ENCODE results near the gene C1R.
A peak's percentile ranks its signal among the peaks of the same experiment; 100 is the strongest.

C1R gene

GRCh38 chr12:7129287-7129871 is 37.1 kb upstream of the C1R start:
- Histone ChIP-seq H3K4me1 (peaks cover 0 to 27% (median 19%) of the 10 kb centered on the region in 4 donors), H3K27ac (peak overlapping the region; percentile 76 to 77), H3K4me3 (peak overlapping the region; percentile 57), H3K9me3 (no peaks in the 10 kb centered on the region), H3K27me3 (no peaks in the 10 kb centered on the region), H3K36me3 (peaks cover 0 to 4% (median 0%) of the 10 kb centered on the region in 3 donors)
- TF ChIP-seq, protein P1, sequence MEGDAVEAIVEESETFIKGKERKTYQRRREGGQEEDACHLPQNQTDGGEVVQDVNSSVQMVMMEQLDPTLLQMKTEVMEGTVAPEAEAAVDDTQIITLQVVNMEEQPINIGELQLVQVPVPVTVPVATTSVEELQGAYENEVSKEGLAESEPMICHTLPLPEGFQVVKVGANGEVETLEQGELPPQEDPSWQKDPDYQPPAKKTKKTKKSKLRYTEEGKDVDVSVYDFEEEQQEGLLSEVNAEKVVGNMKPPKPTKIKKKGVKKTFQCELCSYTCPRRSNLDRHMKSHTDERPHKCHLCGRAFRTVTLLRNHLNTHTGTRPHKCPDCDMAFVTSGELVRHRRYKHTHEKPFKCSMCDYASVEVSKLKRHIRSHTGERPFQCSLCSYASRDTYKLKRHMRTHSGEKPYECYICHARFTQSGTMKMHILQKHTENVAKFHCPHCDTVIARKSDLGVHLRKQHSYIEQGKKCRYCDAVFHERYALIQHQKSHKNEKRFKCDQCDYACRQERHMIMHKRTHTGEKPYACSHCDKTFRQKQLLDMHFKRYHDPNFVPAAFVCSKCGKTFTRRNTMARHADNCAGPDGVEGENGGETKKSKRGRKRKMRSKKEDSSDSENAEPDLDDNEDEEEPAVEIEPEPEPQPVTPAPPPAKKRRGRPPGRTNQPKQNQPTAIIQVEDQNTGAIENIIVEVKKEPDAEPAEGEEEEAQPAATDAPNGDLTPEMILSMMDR (IDR thresholded peaks at IDR 0.05), result no peak
- no peak for DNase-seq
- intact Hi-C loops (cut with DNase I; ENCODE audit: low total_unique reads), result no loop called here

GRCh38 chr12:7128681-7129286 is 36.5 kb upstream of the C1R start, which contains the start of gene RBP5:
RBP5 (minus strand) TSS chr12:7128889; CDS start chr12:7128775, 114 bp downstream.
- intact Hi-C loops (cut with DNase I; ENCODE audit: low total_unique reads), result no loop called here
- no peak for DNase-seq
- Histone ChIP-seq H3K9me3 (no peaks in the 10 kb centered on the region), H3K4me3 (peak within 1 kb of the TSS; percentile 57), H3K4me1 (peaks cover 0 to 27% (median 19%) of the 10 kb centered on the region in 4 donors), H3K27me3 (no peaks in the 10 kb centered on the region), H3K27ac (peak within 1 kb of the TSS; percentile 76 to 77), H3K36me3 (no peaks in the 10 kb centered on the region)
- TF ChIP-seq, protein P1 (IDR thresholded peaks at IDR 0.05), result no peak

- DNase-seq, result peak in 1 of 2 donors; percentile 57
- no peak overlapping the region for H3K27ac ChIP-seq
- no peaks in the 10 kb centered on the region for H3K36me3 ChIP-seq
- intact Hi-C loops (cut with DNase I; ENCODE audit: low total_unique reads), result no loop called here
- H3K4me3 ChIP-seq, result no peak overlapping the region
- H3K4me1 ChIP-seq, result peaks cover 0 to 27% (median 19%) of the 10 kb centered on the region in 4 donors
- no peaks in the 10 kb centered on the region for H3K9me3 ChIP-seq
- no peaks in the 10 kb centered on the region for H3K27me3 ChIP-seq
- TF ChIP-seq, protein P1 (IDR thresholded peaks at IDR 0.05), result no peak
Observed at GRCh38 chr12:7127916-7128626, 35.8 kb upstream of the C1R start.

- no peak overlapping the region for H3K4me3 ChIP-seq
- H3K27ac ChIP-seq, result no peak overlapping the region
- DNase-seq, result peak in 1 of 2 donors; percentile 10
- no peaks in the 10 kb centered on the region for H3K36me3 ChIP-seq
- H3K4me1 ChIP-seq, result peaks cover 0 to 21% (median 16%) of the 10 kb centered on the region in 4 donors
- H3K27me3 ChIP-seq, result no peaks in the 10 kb centered on the region
- TF ChIP-seq, protein P1 (IDR thresholded peaks at IDR 0.05), result no peak
- no peaks in the 10 kb centered on the region for H3K9me3 ChIP-seq
- intact Hi-C loops (cut with DNase I; ENCODE audit: low total_unique reads), result no loop called here
Observed at GRCh38 chr12:7125632-7126227, 33.5 kb upstream of the C1R start.

DNA sequence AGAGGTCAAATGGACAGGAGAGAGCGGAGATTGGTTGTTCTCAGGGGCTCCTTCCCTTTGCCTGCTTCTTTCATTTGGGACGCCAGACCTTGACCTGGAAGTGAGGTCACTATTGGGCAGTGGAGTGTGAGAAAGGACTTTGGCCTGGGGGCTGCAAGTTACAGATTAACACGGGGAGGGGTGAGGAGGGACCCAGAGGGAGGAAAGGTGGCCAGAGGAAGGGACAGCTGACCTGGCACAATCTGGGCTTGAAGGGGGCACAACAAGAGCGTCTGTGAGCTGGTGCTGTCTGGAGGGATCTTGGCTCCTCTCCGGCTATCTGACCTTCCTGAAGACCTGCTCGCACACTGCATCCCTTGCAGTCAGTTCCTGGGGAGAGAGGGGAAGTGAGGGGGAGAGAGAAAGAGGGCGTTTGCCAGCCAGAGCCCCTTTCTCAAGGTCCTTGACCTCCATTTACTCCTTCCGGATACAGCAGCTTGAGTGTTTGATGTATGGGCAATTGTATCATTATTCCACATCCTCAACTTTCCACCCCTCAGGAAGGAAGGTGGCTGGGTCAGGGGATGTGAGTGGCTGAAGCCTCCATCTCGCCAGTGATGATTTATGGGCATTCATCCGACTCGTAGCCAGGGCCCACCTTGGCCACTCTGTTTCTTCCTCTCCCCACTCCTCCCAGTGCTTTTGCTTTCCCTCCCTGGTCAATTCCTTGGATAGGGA is 31.7 kb upstream of the C1R start:
- Histone ChIP-seq H3K4me3 (no peak overlapping the region), H3K9me3 (no peaks in the 10 kb centered on the region), H3K27me3 (no peaks in the 10 kb centered on the region), H3K27ac (no peak overlapping the region), H3K36me3 (no peaks in the 10 kb centered on the region), H3K4me1 (peaks cover 0 to 5% (median 4%) of the 10 kb centered on the region in 4 donors)
- intact Hi-C loops (cut with DNase I; ENCODE audit: low total_unique reads), result no loop called here
- TF ChIP-seq, protein P1 (IDR thresholded peaks at IDR 0.05), result no peak
- peak in 1 of 2 donors; percentile 41 for DNase-seq

Data from tibial artery (tissue), 4 donors.